ENCODE measurements around the gene ASRGL1.

The ASRGL1 gene

DNA sequence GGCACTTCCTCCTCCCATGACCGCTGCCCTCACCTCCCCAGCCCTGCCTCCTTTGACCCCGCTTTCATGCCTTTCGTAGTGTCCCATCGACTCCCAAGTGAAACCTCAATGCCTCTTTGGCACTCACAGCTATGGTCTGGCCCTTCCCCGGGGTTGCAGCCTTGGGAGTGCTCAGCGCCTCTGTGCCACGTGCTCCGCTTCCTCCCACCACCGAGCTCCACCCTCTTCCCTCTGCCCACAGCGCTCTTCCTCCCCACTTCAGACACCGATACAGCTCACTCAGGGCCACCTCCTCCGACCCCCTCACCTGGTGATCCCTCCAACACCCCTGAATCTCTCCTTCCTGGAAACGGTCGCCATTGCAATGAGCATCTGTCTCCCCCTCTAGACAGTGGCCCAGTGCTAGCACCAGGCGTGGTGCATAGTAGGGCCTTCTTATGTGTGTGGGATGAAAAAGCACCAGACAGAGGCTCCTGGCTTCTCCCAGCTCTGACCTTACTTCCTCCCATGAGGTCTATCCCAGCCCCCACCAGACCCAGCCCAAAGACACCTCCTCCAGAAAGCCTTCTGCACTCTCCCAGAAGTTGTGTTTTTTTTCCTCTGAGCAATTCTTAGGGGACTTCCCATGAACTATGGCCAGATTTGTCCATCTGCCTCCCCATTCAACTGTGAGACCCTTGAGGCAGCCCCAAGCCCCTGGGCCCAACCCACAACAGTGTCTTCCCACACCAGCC lies 65.1 kb downstream of the ASRGL1 start:
- H3K4me3 ChIP-seq (ENCODE audit: low read depth, low read length): no peak overlapping the region
- in situ Hi-C loops (cut with HindIII; ENCODE audit: low sequenced_read_pairs): no loop called here
- DNase-seq (ENCODE audit: low read depth): no peak
- TF ChIP-seq, protein P1, sequence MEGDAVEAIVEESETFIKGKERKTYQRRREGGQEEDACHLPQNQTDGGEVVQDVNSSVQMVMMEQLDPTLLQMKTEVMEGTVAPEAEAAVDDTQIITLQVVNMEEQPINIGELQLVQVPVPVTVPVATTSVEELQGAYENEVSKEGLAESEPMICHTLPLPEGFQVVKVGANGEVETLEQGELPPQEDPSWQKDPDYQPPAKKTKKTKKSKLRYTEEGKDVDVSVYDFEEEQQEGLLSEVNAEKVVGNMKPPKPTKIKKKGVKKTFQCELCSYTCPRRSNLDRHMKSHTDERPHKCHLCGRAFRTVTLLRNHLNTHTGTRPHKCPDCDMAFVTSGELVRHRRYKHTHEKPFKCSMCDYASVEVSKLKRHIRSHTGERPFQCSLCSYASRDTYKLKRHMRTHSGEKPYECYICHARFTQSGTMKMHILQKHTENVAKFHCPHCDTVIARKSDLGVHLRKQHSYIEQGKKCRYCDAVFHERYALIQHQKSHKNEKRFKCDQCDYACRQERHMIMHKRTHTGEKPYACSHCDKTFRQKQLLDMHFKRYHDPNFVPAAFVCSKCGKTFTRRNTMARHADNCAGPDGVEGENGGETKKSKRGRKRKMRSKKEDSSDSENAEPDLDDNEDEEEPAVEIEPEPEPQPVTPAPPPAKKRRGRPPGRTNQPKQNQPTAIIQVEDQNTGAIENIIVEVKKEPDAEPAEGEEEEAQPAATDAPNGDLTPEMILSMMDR (IDR thresholded peaks at IDR 0.05; ENCODE audit: low read depth, low read length, missing control alignments): no peak

DNA sequence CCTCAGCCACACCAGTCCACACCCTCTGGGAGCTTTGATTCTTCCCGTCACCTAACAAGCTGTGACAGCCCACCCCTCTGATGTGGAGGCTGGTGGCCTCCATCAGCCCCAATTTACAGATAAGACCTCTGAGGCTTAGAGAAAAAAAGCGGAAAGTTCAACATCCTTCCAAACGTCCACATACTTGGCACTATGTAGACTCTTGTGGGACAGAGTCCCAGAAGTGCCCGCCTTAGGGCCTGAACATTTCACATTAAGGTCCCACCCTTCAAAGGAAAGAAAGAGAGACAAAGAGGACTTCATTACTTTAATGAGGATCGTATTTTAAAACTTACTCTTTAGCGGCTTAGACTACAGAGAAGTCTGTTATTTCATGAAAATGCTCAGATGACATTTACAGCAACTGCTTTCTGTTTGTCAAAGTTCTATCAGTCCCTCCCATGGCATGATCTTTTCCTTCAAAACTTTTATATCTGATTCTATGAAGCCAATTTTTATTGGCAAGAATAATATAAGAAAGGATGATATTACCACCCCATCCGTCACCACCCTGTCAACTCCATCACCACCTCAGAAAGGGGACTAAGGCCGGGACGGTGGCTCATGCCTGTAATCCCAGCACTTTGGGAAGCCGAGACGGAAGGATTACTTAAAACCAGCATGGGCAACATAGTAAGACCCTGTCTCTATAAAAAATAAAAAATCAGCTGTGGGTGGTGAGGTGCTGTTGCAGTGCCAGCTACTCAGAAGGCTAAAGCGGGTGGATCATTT lies 65.9 kb downstream of the ASRGL1 start:
- TF ChIP-seq, protein P1 (IDR thresholded peaks at IDR 0.05; ENCODE audit: low read depth, low read length, missing control alignments): no peak
- no peak overlapping the region for H3K4me3 ChIP-seq (ENCODE audit: low read depth, low read length)
- no peak for DNase-seq (ENCODE audit: low read depth)
- in situ Hi-C loops (cut with HindIII; ENCODE audit: low sequenced_read_pairs): no loop called here

DNA sequence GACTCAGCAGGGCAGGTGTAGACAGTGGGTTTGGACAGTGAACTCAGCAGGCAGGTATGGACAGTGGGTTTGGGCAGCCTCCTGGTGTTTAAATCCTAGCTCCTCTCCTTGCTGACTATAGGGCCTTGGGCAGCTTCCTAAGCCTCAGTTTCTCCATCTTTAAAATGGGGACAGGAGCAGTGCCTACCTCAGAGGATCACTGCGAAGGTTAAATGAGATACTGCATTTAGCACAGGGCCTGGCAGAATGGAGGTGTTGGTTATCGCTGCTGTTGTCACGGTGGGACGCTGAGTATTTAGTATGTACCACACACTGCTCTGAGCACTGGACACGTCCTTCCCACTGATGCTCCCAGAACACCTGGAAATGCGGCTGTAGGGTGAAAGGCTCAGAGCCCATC lies 67.2 kb downstream of the ASRGL1 start:
- no peak for DNase-seq (ENCODE audit: low read depth)
- H3K4me3 ChIP-seq (ENCODE audit: low read depth, low read length): no peak overlapping the region
- TF ChIP-seq, protein P1 (IDR thresholded peaks at IDR 0.05; ENCODE audit: low read depth, low read length, missing control alignments): no peak
- in situ Hi-C loops (cut with HindIII; ENCODE audit: low sequenced_read_pairs): no loop called here

DNA sequence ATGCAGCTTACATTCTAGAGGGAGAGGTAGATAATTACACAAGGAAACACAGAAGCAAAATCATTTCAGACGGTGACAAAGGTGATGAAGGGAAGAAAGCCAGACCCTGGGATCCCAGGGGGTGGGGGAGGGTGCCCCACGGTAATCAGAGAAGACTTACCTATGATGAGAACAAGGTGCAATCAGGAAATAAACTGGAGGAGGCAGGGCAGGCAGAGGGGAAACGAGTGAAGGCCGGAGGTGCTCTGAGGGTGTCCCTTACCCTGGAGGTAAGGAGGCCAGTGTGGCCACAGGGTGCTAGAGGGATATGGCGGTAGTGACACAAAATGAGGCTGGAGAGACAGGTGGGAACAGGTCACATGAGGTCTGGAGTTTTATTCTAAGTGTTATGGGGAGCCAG lies 67.7 kb downstream of the ASRGL1 start:
- in situ Hi-C loops (cut with HindIII; ENCODE audit: low sequenced_read_pairs): no loop called here
- TF ChIP-seq, protein P1 (IDR thresholded peaks at IDR 0.05; ENCODE audit: low read depth, low read length, missing control alignments): no peak
- no peak overlapping the region for H3K4me3 ChIP-seq (ENCODE audit: low read depth, low read length)
- DNase-seq (ENCODE audit: low read depth): no peak

DNA sequence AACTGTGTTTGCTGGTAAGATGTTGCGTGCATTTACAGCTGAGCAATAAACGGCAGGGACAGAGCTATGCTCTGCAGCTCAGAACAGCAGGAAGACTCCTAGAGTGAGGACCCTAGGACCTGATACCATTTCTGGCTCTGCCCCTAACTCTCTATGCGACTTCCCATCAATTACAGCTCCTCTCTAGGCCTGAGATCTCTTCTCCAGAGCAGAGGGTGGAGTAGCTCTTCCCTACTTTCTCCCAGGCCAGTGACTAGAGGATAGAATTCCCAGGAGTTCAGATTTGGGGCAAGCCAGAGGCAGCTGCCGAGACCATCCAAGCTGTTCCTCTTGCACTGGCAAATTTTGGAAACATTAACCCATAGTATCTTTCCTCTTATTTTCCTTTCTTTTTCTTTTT lies 68.8 kb downstream of the ASRGL1 start:
- TF ChIP-seq, protein P1 (IDR thresholded peaks at IDR 0.05; ENCODE audit: low read depth, low read length, missing control alignments): no peak
- no peak for DNase-seq (ENCODE audit: low read depth)
- H3K4me3 ChIP-seq (ENCODE audit: low read depth, low read length): no peak overlapping the region
- in situ Hi-C loops (cut with HindIII; ENCODE audit: low sequenced_read_pairs): no loop called here

DNA sequence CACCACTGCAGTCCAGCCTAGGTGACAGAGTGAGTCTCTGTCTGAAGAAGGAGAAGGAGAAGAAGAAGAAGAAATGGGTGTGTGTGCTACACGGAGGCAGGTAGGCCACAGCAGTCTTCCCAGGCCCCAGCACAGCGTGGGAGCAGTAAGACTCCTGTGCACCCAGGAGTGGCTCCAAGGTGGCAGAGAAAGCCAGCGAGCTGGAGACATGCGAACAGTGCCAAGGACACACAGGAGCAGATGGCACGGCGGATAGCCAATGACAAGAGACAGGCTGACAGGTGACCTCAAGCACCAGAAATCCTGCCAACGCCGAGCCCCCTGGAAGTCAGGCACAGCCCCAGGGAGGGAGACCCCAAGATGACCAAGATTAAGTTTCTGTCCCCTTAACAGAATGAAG lies 72.6 kb downstream of the ASRGL1 start:
- no peak overlapping the region for H3K4me3 ChIP-seq (ENCODE audit: low read depth, low read length)
- in situ Hi-C loops (cut with HindIII; ENCODE audit: low sequenced_read_pairs): no loop called here
- no peak for DNase-seq (ENCODE audit: low read depth)
- TF ChIP-seq, protein P1 (IDR thresholded peaks at IDR 0.05; ENCODE audit: low read depth, low read length, missing control alignments): no peak
